HG03196 (cell line): ENCODE measurements around the gene PRKAR1B.

Experiments used
- ATAC-seq: cut with Tn5 transposase; IDR thresholded peaks from one replicate; pipeline ENCODE4 v1.9.1; 2021; ENCODE audit not compliant: unreplicated experiment

The PRKAR1B gene

GRCh38 chr7:575425-576366 is 151.4 kb downstream of the PRKAR1B start:
- no peak for ATAC-seq

GRCh38 chr7:574661-575395 is 152.3 kb downstream of the PRKAR1B start:
- ATAC-seq, result no peak

GRCh38 chr7:573933-574381 is 153.1 kb downstream of the PRKAR1B start:
- no peak for ATAC-seq

GRCh38 chr7:573269-573932 is 153.7 kb downstream of the PRKAR1B start:
- no peak for ATAC-seq

- no peak for ATAC-seq
These were observed 154.4 kb downstream of the PRKAR1B start for GRCh38 chr7:572416-573268.

- ATAC-seq, result no peak
These were observed 155.2 kb downstream of the PRKAR1B start for GRCh38 chr7:571718-572415.

- ATAC-seq, result no peak
These were observed 155.9 kb downstream of the PRKAR1B start for GRCh38 chr7:571096-571717.

GRCh38 chr7:570801-571070 is 156.3 kb downstream of the PRKAR1B start:
- ATAC-seq, result no peak

GRCh38 chr7:569996-570800 is 156.9 kb downstream of the PRKAR1B start:
- ATAC-seq, result no peak

GRCh38 chr7:569071-569855 is 157.8 kb downstream of the PRKAR1B start:
- no peak for ATAC-seq

GRCh38 chr7:568031-568951 is 158.8 kb downstream of the PRKAR1B start:
- no peak for ATAC-seq

- ATAC-seq, result no peak
These were observed 159.7 kb downstream of the PRKAR1B start for GRCh38 chr7:567305-567883.

GRCh38 chr7:566100-566499 is 161.0 kb downstream of the PRKAR1B start:
- ATAC-seq, result no peak

- no peak for ATAC-seq
These were observed 162.8 kb downstream of the PRKAR1B start for GRCh38 chr7:564176-564865.

- ATAC-seq, result no peak
These were observed 163.4 kb downstream of the PRKAR1B start for GRCh38 chr7:563629-564170.
